Measurements from ENCODE around the gene MEF2C. TPM values are rescaled to one million over a fixed set of nuclear protein-coding genes. Genes with fewer than 3 reads are reported as not detected.

Gene MEF2C
- polyA plus RNA-seq, 1 donor (not counting 4 experiments of a cell fraction or from before 2014, with no cell fraction given), result 0.10 TPM

GRCh38 chr5:88837817-88838216, 45.2 kb downstream of the MEF2C start:
- DNase-seq (ENCODE audit: low read depth, low spot score) (no peak), FAIRE-seq (no peak)
- no peaks in the 10 kb centered on the region for H3K36me3 ChIP-seq (ENCODE audit: control insufficient read depth in 2 of 2, extremely low read depth in 1 of 2, insufficient read depth in 2 of 2, low read length in 2 of 2)
- H3K9ac ChIP-seq (ENCODE audit: control insufficient read depth, extremely low read depth, insufficient read depth, low read length), result no peak overlapping the region
- H3K9me1 ChIP-seq (ENCODE audit: control insufficient read depth, extremely low read depth, insufficient read depth, low read length), result no peaks in the 10 kb centered on the region
- H4K20me1 ChIP-seq (ENCODE audit: control insufficient read depth, extremely low read depth, insufficient read depth, low read length), result no peaks in the 10 kb centered on the region
- H3K27ac ChIP-seq (ENCODE audit: control insufficient read depth, insufficient read depth, low read length), result no peak overlapping the region
- no peaks in the 10 kb centered on the region for H3K9me3 ChIP-seq (ENCODE audit: control insufficient read depth, low read depth, low read length)
- no peak overlapping the region for H2AFZ ChIP-seq (ENCODE audit: control insufficient read depth, low read length)
- H3K27me3 ChIP-seq (ENCODE audit: control insufficient read depth, extremely low read depth, insufficient read depth, low read length), result no peaks in the 10 kb centered on the region
- H3K4me2 ChIP-seq (ENCODE audit: control insufficient read depth, extremely low read depth, insufficient read depth, low read depth, low read length), result no peak overlapping the region
- TF ChIP-seq, protein P1, sequence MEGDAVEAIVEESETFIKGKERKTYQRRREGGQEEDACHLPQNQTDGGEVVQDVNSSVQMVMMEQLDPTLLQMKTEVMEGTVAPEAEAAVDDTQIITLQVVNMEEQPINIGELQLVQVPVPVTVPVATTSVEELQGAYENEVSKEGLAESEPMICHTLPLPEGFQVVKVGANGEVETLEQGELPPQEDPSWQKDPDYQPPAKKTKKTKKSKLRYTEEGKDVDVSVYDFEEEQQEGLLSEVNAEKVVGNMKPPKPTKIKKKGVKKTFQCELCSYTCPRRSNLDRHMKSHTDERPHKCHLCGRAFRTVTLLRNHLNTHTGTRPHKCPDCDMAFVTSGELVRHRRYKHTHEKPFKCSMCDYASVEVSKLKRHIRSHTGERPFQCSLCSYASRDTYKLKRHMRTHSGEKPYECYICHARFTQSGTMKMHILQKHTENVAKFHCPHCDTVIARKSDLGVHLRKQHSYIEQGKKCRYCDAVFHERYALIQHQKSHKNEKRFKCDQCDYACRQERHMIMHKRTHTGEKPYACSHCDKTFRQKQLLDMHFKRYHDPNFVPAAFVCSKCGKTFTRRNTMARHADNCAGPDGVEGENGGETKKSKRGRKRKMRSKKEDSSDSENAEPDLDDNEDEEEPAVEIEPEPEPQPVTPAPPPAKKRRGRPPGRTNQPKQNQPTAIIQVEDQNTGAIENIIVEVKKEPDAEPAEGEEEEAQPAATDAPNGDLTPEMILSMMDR (optimal IDR thresholded peaks at IDR 0.05 in 1 of 3, IDR thresholded peaks at IDR 0.05 in 1 of 3, conservative IDR thresholded peaks at IDR 0.05 in 1 of 3; ENCODE audit: extremely low read depth in 1 of 3, insufficient read depth in 2 of 3, low read length in 3 of 3), result no peak
- no peak for TF ChIP-seq EZH2 (IDR thresholded peaks at IDR 0.05; ENCODE audit: low read length)
- dilution Hi-C loops (cut with MboI; ENCODE audit: extremely low pct_ligation_motif_present, low sequenced_read_pairs), result no loop called here
- H3K4me3 ChIP-seq (ENCODE audit: control insufficient read depth in 2 of 3, extremely low read depth in 1 of 3, insufficient read depth in 2 of 3, low read depth in 1 of 3, low read length in 3 of 3), result no peak overlapping the region
- H3K4me1 ChIP-seq (ENCODE audit: control insufficient read depth, extremely low read depth, insufficient read depth, low read length), result no peaks in the 10 kb centered on the region
- no peaks in the 10 kb centered on the region for H3K79me2 ChIP-seq (ENCODE audit: control insufficient read depth, insufficient read depth, low read length)

GRCh38 chr5:88837222-88837621, 45.8 kb downstream of the MEF2C start:
- TF ChIP-seq, protein P1 (optimal IDR thresholded peaks at IDR 0.05 in 1 of 3, IDR thresholded peaks at IDR 0.05 in 1 of 3, conservative IDR thresholded peaks at IDR 0.05 in 1 of 3; ENCODE audit: extremely low read depth in 1 of 3, insufficient read depth in 2 of 3, low read length in 3 of 3), result no peak
- TF ChIP-seq EZH2 (IDR thresholded peaks at IDR 0.05; ENCODE audit: low read length), result no peak
- no peaks in the 10 kb centered on the region for H3K9me1 ChIP-seq (ENCODE audit: control insufficient read depth, extremely low read depth, insufficient read depth, low read length)
- H3K27me3 ChIP-seq (ENCODE audit: control insufficient read depth, extremely low read depth, insufficient read depth, low read length), result no peaks in the 10 kb centered on the region
- DNase-seq (ENCODE audit: low read depth, low spot score) (no peak), FAIRE-seq (no peak)
- H3K36me3 ChIP-seq (ENCODE audit: control insufficient read depth in 2 of 2, extremely low read depth in 1 of 2, insufficient read depth in 2 of 2, low read length in 2 of 2), result no peaks in the 10 kb centered on the region
- dilution Hi-C loops (cut with MboI; ENCODE audit: extremely low pct_ligation_motif_present, low sequenced_read_pairs), result no loop called here
- H3K79me2 ChIP-seq (ENCODE audit: control insufficient read depth, insufficient read depth, low read length), result no peaks in the 10 kb centered on the region
- no peak overlapping the region for H3K4me3 ChIP-seq (ENCODE audit: control insufficient read depth in 2 of 3, extremely low read depth in 1 of 3, insufficient read depth in 2 of 3, low read depth in 1 of 3, low read length in 3 of 3)
- no peaks in the 10 kb centered on the region for H3K4me1 ChIP-seq (ENCODE audit: control insufficient read depth, extremely low read depth, insufficient read depth, low read length)
- H3K9ac ChIP-seq (ENCODE audit: control insufficient read depth, extremely low read depth, insufficient read depth, low read length), result no peak overlapping the region
- H4K20me1 ChIP-seq (ENCODE audit: control insufficient read depth, extremely low read depth, insufficient read depth, low read length), result no peaks in the 10 kb centered on the region
- H3K4me2 ChIP-seq (ENCODE audit: control insufficient read depth, extremely low read depth, insufficient read depth, low read depth, low read length), result no peak overlapping the region
- H3K9me3 ChIP-seq (ENCODE audit: control insufficient read depth, low read depth, low read length), result no peaks in the 10 kb centered on the region
- H2AFZ ChIP-seq (ENCODE audit: control insufficient read depth, low read length), result no peak overlapping the region
- H3K27ac ChIP-seq (ENCODE audit: control insufficient read depth, insufficient read depth, low read length), result no peak overlapping the region

Data from keratinocyte (primary cell).